Breast epithelium (tissue), 4 donors: ENCODE results near the gene SEMA3G. TPM values are rescaled to one million over a fixed set of nuclear protein-coding genes. Genes with fewer than 3 reads are reported as not detected.
A peak's percentile ranks its signal among the peaks of the same experiment; 100 is the strongest.

ENCODE experiments used
- DNase-seq, 2 donors: peaks; one replicate each; pipeline ENCODE4 v3.0.0-alpha.2; 2019; ENCODE audit warnings: low spot score in 2 of 2
- H3K27ac ChIP-seq, 2 donors: fragments of 200-600 bp; sonication (generic) in 1 of 2; one replicate each; pipeline ENCODE4 v1.5.1; 2016 to 2019; ENCODE audit warnings: mild to moderate bottlenecking in 1 of 2
- H3K27me3 ChIP-seq, 2 donors: fragments of 200-600 bp; sonication (generic) in 1 of 2; one replicate each; pipeline versions ENCODE4 v1.5.1 to v1.6.0; 2017 to 2019; ENCODE audit warnings: control low read depth in 1 of 2, mild to moderate bottlenecking in 1 of 2
- H3K36me3 ChIP-seq: fragments of 200-600 bp; one replicate; pipeline ENCODE4 v1.5.1; 2019
- H3K4me1 ChIP-seq, 2 donors: fragments of 200-600 bp; sonication (generic); one replicate each; pipeline ENCODE4 v1.5.1; 2016 to 2019; ENCODE audit warnings: control low read depth in 1 of 2
- H3K4me3 ChIP-seq, 3 donors: fragments of 200-600 bp; sonication (generic); 1 replicate in 2 of 3; 2 replicates in 1 of 3; pipeline ENCODE4 v1.5.1; 2016 to 2019; ENCODE audit warnings: mild to moderate bottlenecking in 3 of 3, moderate library complexity in 2 of 3
- H3K9me3 ChIP-seq, 2 donors: fragments of 200-600 bp; sonication (generic) in 1 of 2; one replicate each; pipeline ENCODE4 v1.5.1; 2016 to 2019; ENCODE audit warnings: control low read depth in 1 of 2
- CTCF ChIP-seq, 3 donors: fragments of 450-650 bp; IDR thresholded peaks; one replicate each; pipeline ENCODE4 v1.5.1; 2016 to 2017; ENCODE audit warnings: antibody characterized with exemption in 3 of 3, mild to moderate bottlenecking in 3 of 3, moderate library complexity in 3 of 3
- POLR2A ChIP-seq: fragments of 450-650 bp; IDR thresholded peaks from one replicate; pipeline ENCODE4 v1.6.1; 2016; ENCODE audit warnings: antibody characterized with exemption, mild to moderate bottlenecking, moderate library complexity
- POLR2AphosphoS5 ChIP-seq, 3 donors: sonication (generic); formaldehyde crosslinking; IDR thresholded peaks; one replicate each; pipeline ENCODE4 v1.6.1; 2017; ENCODE audit warnings: antibody characterized with exemption in 3 of 3
- intact Hi-C: fragments of 100-400 bp; cut with DNase I; formaldehyde crosslinking; loops from one replicate; pipeline ENCODE4 v1.15.1; 2023; ENCODE audit warnings: low total_unique reads
- total RNA-seq, 3 donors: library from RNA; depleted of rRNA; stranded (reverse); fragments of >200 nt; gene quantifications; one replicate each; pipeline ENCODE4 v1.1.0, GENCODE V29; 2016

The SEMA3G gene
- total RNA-seq, 3 donors from 2014 or later, result 12.3 to 255 (median 70.1) TPM

DNA sequence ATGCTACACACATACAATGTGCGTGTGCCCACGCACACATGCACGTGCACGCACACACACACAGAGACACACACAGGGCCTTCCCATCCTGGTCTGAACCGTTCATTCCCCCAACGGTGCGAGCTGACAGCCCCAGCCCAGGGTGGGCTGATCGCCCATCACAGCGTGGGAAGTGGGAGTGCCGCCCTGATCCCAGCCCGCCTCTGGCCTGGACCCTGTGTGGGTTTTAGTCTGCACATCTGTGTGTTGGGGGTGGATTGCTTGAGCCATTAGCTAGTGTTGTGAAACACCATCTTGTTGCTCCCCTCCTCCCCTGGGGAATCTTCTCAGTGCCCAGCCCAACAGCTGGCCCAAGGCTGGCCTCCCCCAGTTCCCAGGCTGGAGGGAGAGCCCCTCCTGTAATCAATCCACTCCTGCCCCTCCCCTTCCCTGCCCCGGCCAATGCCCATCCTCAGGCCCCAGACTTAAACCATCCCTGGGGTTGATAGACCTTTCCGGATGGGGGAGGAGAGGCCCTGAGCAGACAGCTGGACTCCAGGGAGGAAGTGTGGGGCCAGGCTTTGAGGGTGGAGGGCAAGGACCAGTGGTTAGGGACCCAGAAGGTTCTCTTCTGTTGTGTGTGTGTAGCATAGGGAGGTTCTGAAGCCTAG, 8.3 kb downstream of the SEMA3G start:
- Histone ChIP-seq H3K27me3 (no peaks in the 10 kb centered on the region), H3K36me3 (no peaks in the 10 kb centered on the region), H3K4me3 (no peak overlapping the region), H3K9me3 (no peaks in the 10 kb centered on the region), H3K4me1 (peaks cover 9 to 22% of the 10 kb centered on the region in 2 donors), H3K27ac (peak overlapping the region; percentile 48 to 85)
- intact Hi-C loops, result no loop called here
- TF ChIP-seq POLR2AphosphoS5 (IDR thresholded peaks at IDR 0.05), result no peak
- TF ChIP-seq CTCF (IDR thresholded peaks at IDR 0.05), result no peak
- no peak for TF ChIP-seq POLR2A
- peak in 1 of 2 donors; percentile 45 for DNase-seq

DNA sequence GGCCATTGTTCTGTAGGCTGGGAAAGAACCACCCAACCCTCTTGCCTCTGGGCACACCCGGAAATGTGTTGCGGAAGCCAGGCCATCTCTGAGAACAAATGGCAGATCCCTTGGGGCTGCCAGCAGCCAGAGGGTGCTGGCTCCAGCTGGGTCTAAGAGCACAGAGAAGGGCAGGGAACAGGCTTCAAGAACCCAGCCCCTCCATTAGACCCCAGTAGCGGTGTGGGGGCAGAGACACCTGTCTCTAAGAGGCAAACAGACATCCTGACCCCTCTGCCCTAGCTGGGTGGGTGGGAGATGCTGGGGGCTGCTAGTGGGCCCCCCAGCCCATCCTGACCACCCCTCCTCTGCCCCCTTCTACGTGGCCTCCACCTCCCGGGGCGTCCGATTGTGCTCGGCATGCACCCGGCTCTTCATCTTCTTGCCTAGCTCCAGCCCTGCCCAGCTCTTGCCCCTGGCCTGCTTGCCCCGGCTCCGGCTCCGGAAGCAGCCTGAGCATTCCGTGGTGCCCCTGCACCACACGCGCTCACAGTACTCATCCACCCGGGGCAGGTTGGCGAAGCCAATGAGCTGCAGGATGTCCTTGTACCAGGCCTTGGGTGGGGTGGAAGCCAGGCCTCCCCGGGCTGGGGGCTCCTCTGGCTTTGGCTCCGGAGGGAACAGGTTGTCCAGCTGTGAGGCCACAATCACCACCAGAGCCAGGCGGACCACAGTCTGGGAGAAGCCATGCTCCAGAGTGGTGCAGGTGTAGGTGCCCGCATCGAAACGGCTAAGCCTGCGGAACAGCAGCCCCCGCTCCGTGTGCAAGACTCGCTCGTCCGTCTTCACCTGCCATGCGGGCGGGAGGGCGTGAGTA, 9.4 kb downstream of the SEMA3G start:
- Histone ChIP-seq H3K27me3 (no peaks in the 10 kb centered on the region), H3K27ac (peak overlapping the region; percentile 48 to 85), H3K36me3 (no peaks in the 10 kb centered on the region), H3K4me1 (peaks cover 9 to 22% of the 10 kb centered on the region in 2 donors), H3K4me3 (no peak overlapping the region), H3K9me3 (no peaks in the 10 kb centered on the region)
- intact Hi-C loops, result no loop called here
- TF ChIP-seq POLR2AphosphoS5 (IDR thresholded peaks at IDR 0.05), result peak in 1 of 3 donors; percentile 29
- TF ChIP-seq POLR2A, result no peak
- no peak for TF ChIP-seq CTCF (IDR thresholded peaks at IDR 0.05)
- peak in 1 of 2 donors; percentile 48 for DNase-seq

DNA sequence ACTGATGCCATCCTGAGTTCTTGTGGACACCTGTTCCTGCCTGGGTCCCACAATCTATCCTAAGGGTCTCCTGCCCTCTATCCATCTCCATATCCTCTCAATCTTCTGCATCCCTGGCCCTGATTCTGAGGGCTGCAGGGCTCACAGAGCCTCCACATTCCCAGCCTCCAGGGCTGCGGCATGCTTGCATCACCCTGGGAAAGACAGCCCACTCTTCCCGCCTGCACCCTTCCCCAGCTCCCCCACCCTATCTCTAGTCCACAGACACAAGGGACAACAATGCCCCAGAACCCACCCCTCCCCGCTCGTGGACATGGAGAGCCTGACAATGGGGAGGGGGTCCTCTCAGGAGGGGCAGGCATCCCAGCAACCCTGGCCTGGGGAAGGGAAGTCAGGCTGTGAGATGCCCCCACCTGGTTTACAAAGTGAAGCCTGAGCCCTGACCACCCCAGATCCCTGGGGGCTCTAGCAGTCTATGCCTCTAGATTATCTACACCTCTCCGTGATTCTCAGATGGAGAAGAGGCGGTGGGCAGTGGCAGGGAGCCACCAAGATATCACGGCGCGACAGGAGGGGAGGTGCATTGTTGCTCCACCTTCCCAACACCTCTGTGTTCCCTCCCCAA, 10.3 kb downstream of the SEMA3G start:
- DNase-seq, result peak in 1 of 2 donors; percentile 43
- no peaks in the 10 kb centered on the region for H3K27me3 ChIP-seq
- peak overlapping the region; percentile 48 to 85 for H3K27ac ChIP-seq
- H3K4me3 ChIP-seq, result no peak overlapping the region
- peaks cover 9 to 22% of the 10 kb centered on the region in 2 donors for H3K4me1 ChIP-seq
- H3K36me3 ChIP-seq, result no peaks in the 10 kb centered on the region
- TF ChIP-seq CTCF (IDR thresholded peaks at IDR 0.05) (no peak), POLR2AphosphoS5 (IDR thresholded peaks at IDR 0.05) (no peak), POLR2A (no peak)
- no peaks in the 10 kb centered on the region for H3K9me3 ChIP-seq
- intact Hi-C loops, result no loop called here

- DNase-seq, result peak in 1 of 2 donors; percentile 12
- Histone ChIP-seq H3K4me1 (peaks cover 9 to 22% of the 10 kb centered on the region in 2 donors), H3K36me3 (no peaks in the 10 kb centered on the region), H3K27ac (peak overlapping the region; percentile 48 to 85), H3K27me3 (no peaks in the 10 kb centered on the region), H3K9me3 (no peaks in the 10 kb centered on the region), H3K4me3 (no peak overlapping the region)
- TF ChIP-seq POLR2A (no peak), POLR2AphosphoS5 (IDR thresholded peaks at IDR 0.05) (no peak), CTCF (IDR thresholded peaks at IDR 0.05) (no peak)
- intact Hi-C loops, result no loop called here
These were observed 10.9 kb downstream of the SEMA3G start for GRCh38 chr3:52433996-52434479.
